SK-N-SH treated with all-trans-retinoic acid at 6 μM for 48 hours (cell line): ENCODE measurements around the gene ST13.

Experiments
- ISL1 ChIP-seq: fragments of 250-450 bp; sonication (Bioruptor Pico); IDR thresholded peaks from 2 replicates; pipeline ENCODE4 v2.1.2; 2022; ENCODE audit warnings: mild to moderate bottlenecking, moderate library complexity
- OSR1 ChIP-seq: fragments of 250-450 bp; sonication (Bioruptor Pico); IDR thresholded peaks from 2 replicates; pipeline ENCODE4 v1.8.0; 2022; ENCODE audit warnings: moderate library complexity, mild to moderate bottlenecking, inconsistent platforms
- PATZ1 ChIP-seq: fragments of 250-450 bp; sonication (Bioruptor Pico); IDR thresholded peaks from 2 replicates; pipeline ENCODE4 v1.8.0; 2020; ENCODE audit warnings: mild to moderate bottlenecking, moderate library complexity, borderline replicate concordance
- POU6F1 ChIP-seq: fragments of 250-450 bp; sonication (Bioruptor Pico); IDR thresholded peaks from 2 replicates; pipeline ENCODE4 v1.8.0; 2021; ENCODE audit warnings: low read depth, mild to moderate bottlenecking, moderate library complexity, borderline replicate concordance
- PPARA ChIP-seq: fragments of 250-450 bp; sonication (Bioruptor Pico); IDR thresholded peaks from 2 replicates; pipeline ENCODE4 v1.5.0; 2020; ENCODE audit warnings: mild to moderate bottlenecking, borderline replicate concordance
- TSHZ2 ChIP-seq: fragments of 250-450 bp; sonication (Bioruptor Pico); IDR thresholded peaks from 2 replicates; pipeline ENCODE4 v1.5.0; 2020; ENCODE audit warnings: mild to moderate bottlenecking, moderate library complexity
- ZC3H10 ChIP-seq: fragments of 250-450 bp; sonication (Bioruptor Pico); IDR thresholded peaks from 2 replicates; pipeline ENCODE4 v1.5.1; 2021; ENCODE audit warnings: mild to moderate bottlenecking, moderate library complexity
- ZFP30 ChIP-seq: fragments of 450-650 bp; formaldehyde crosslinking; IDR thresholded peaks from 2 replicates; pipeline ENCODE4 v1.5.0; 2022; ENCODE audit warnings: mild to moderate bottlenecking, moderate library complexity

GRCh38 chr22:40789131-40789530, 67.3 kb downstream of the ST13 start:
- TF ChIP-seq ZC3H10 (CRISPR knock-in tag) (no peak), OSR1 (no peak), POU6F1 (CRISPR knock-in tag) (no peak), PATZ1 (CRISPR knock-in tag) (no peak), ISL1 (no peak), ZFP30 (CRISPR knock-in tag) (no peak), PPARA (no peak), TSHZ2 (CRISPR knock-in tag) (no peak)
